Immature natural killer cell (primary cell): ENCODE data around the gene ENTR1. TPM values are rescaled to one million over a fixed set of nuclear protein-coding genes. Genes with fewer than 3 reads are reported as not detected.

Source experiments
- DNase-seq, 3 donors: peaks; one replicate each; pipeline ENCODE4 v3.0.0; 2022; ENCODE audit warnings: mixed read lengths in 1 of 3
- H3K27ac Mint-ChIP-seq, 6 donors: one replicate each; pipeline ENCODE4 v1.8.0; 2020; ENCODE audit warnings: mixed read lengths in 6 of 6, mild to moderate bottlenecking in 5 of 6, inconsistent platforms in 4 of 6, moderate library complexity in 3 of 6
- H3K27me3 Mint-ChIP-seq, 3 donors: one replicate each; pipeline ENCODE4 v1.8.0; 2020 to 2021; ENCODE audit warnings: low read depth in 3 of 3, mild to moderate bottlenecking in 3 of 3, mixed read lengths in 3 of 3, moderate library complexity in 3 of 3, inconsistent platforms in 1 of 3
- H3K36me3 Mint-ChIP-seq, 3 donors: one replicate each; pipeline ENCODE4 v1.8.0; 2020; ENCODE audit warnings: mixed read lengths in 3 of 3, inconsistent platforms in 2 of 3, mild to moderate bottlenecking in 2 of 3
- H3K4me1 Mint-ChIP-seq, 2 donors: one replicate each; pipeline ENCODE4 v1.8.0; 2020; ENCODE audit warnings: inconsistent platforms in 2 of 2, mild to moderate bottlenecking in 2 of 2, mixed read lengths in 2 of 2, moderate library complexity in 1 of 2
- H3K4me3 Mint-ChIP-seq, 5 donors: one replicate each; pipeline ENCODE4 v1.8.0; 2020; ENCODE audit warnings: mild to moderate bottlenecking in 5 of 5, mixed read lengths in 5 of 5, inconsistent platforms in 3 of 5, moderate library complexity in 3 of 5
- H3K9me3 Mint-ChIP-seq, 6 donors: one replicate each; pipeline ENCODE4 v1.8.0; 2020; ENCODE audit warnings: mild to moderate bottlenecking in 6 of 6, mixed read lengths in 6 of 6, inconsistent platforms in 4 of 6, moderate library complexity in 3 of 6
- polyA plus RNA-seq, 3 donors: library from polyadenylated mRNA; unstranded; fragments of 300-500 nt; fragmentation: Illumina TruSeq; gene quantifications; one replicate each; pipeline ENCODE4 v1.2.3, GENCODE V29; 2021

Gene ENTR1
- polyA plus RNA-seq, 3 donors from 2014 or later, result 5.7 to 11.5 (median 6.2) TPM

DNA sequence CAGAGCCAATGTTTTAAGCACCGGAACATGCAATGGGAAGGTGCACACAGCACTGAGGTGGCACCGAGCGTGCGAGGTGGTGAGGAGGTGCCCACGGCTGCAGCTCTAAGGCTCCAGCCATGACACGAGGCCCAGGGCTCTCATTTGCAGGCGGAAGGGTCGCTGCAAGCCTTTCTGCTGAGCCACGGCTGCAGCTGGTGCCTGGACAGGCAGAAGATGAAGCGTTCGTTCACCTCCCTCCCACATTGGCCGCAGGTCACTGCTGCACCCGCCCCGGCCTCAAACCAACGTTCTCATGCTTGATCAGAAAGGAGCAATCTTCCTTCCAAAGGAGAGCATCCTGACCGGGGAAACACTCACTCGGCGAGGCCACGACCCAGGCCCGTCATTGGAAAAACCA lies 33.7 kb upstream of the ENTR1 start:
- Mint-ChIP-seq H3K27me3 (peaks cover 0 to 7% (median 0%) of the 10 kb centered on the region in 3 donors), H3K9me3 (no peaks in the 10 kb centered on the region), H3K36me3 (peaks cover 12 to 39% (median 20%) of the 10 kb centered on the region in 3 donors), H3K4me3 (no peak overlapping the region), H3K27ac (no peak overlapping the region), H3K4me1 (no peaks in the 10 kb centered on the region)
- no peak for DNase-seq

DNA sequence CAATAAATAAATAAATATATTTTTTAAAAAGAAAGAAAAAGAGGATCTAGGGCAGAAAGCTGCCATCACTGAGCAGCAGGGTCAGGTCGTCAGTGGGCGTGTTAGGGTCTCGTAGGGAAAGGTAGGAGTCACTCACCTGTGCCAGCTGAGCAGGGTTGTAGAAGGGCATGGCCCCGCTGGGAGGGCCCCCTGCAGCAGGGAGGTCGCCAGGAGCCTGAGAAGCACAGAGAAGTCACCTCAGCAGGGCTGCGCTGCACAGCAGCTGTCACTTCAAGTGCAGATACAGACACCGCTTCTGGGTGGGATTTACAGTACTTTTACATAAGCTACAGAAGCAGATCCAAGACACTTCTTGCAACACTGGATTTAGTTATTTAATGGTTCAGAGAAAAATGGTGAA lies 33.3 kb upstream of the ENTR1 start:
- H3K9me3 Mint-ChIP-seq, result no peaks in the 10 kb centered on the region
- peak overlapping the region in 1 of 6 donors; percentile 53 for H3K27ac Mint-ChIP-seq
- no peak for DNase-seq
- H3K4me1 Mint-ChIP-seq, result no peaks in the 10 kb centered on the region
- no peak overlapping the region for H3K4me3 Mint-ChIP-seq
- peaks cover 12 to 39% (median 20%) of the 10 kb centered on the region in 3 donors for H3K36me3 Mint-ChIP-seq
- H3K27me3 Mint-ChIP-seq, result peaks cover 0 to 7% (median 0%) of the 10 kb centered on the region in 3 donors

DNA sequence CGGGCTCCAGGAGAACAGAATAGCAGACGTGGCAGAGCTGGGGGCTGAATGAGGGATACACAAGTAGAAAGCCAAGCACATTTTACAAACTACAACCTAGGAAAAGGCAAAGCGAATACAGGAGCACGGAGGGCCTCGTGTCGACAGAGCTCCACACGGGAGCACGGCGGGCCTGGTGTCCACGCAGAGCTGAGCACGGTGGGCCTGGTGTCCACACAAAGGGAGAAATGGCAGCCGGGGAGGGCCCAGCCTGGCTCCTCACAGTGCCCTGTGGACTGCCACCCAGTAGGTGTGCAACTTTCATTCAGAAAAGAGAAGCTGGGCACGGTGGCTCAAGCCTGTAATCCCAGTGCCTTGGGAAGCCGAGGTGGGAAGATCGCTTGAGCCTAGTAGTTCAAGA lies 32.7 kb upstream of the ENTR1 start:
- peaks cover 4% of the 10 kb centered on the region in 2 donors for H3K4me1 Mint-ChIP-seq

DNA sequence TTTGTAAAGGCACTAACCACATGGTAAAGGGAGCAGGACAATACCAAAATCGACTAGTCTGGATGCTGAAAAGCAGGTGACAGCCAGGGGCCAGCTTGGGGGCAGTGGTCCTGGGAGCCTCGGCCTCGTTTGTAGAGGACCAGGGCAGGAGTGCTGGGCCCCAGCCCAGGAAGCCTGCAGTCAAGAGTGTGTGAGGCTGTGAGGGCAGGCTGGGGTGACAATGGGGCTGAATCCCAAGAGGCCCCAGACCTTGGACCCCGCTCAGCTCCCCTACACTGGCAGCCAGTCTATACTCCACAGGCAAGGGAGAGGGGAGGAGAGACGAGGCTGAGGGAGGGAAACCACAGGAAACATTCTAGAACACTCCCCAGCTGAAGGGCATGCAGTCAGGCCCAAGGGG lies 31.9 kb upstream of the ENTR1 start:
- Mint-ChIP-seq H3K36me3 (peaks cover 8 to 26% (median 14%) of the 10 kb centered on the region in 3 donors), H3K27me3 (peaks cover 0 to 9% (median 5%) of the 10 kb centered on the region in 3 donors), H3K4me3 (no peak overlapping the region), H3K9me3 (no peaks in the 10 kb centered on the region), H3K4me1 (peaks cover 12% of the 10 kb centered on the region in 2 donors), H3K27ac (peak overlapping the region in 2 of 6 donors; percentile 59 to 80)
- no peak for DNase-seq

More for the DNA sequence above, 32.7 kb upstream of the ENTR1 start:
- H3K9me3 Mint-ChIP-seq, result no peaks in the 10 kb centered on the region
- H3K27me3 Mint-ChIP-seq, result peaks cover 0 to 9% (median 4%) of the 10 kb centered on the region in 3 donors
- peaks cover 12 to 34% (median 18%) of the 10 kb centered on the region in 3 donors for H3K36me3 Mint-ChIP-seq
- no peak overlapping the region for H3K27ac Mint-ChIP-seq
- H3K4me3 Mint-ChIP-seq, result no peak overlapping the region
- DNase-seq, result no peak

DNA sequence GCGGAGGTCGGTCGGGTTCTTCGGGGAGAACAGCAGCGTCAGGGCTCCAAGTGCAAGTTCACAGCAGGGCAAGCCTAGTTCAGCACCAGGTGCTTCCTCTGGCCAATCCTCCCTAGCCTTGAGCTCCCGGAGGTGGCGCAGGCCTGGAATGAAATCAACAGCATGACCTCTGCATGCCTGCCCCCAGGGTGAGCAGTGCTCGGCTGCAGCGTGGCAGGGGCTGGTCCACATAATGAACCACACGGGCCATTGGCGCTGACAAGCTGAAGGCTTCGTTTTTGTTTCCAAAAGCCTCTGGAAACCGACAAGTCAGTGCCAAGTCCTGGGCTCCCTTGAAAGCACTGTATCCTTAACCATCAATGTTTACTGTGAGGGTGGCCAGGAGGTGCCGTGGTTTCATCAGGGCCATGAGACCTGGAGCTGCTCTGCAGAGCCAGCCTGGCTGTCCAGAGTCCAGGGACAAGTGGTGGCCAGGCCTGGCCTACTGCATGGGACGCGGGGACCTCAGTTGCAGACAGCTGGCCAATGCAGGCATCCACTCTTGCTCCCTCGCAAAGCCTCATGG lies 31.3 kb upstream of the ENTR1 start:
- Mint-ChIP-seq H3K4me1 (peaks cover 17% of the 10 kb centered on the region in 2 donors), H3K27me3 (peaks cover 0 to 9% (median 6%) of the 10 kb centered on the region in 3 donors), H3K9me3 (no peaks in the 10 kb centered on the region), H3K27ac (no peak overlapping the region), H3K36me3 (peaks cover 5 to 21% (median 11%) of the 10 kb centered on the region in 3 donors), H3K4me3 (peak overlapping the region in 1 of 5 donors; percentile 30)
- DNase-seq, result no peak

DNA sequence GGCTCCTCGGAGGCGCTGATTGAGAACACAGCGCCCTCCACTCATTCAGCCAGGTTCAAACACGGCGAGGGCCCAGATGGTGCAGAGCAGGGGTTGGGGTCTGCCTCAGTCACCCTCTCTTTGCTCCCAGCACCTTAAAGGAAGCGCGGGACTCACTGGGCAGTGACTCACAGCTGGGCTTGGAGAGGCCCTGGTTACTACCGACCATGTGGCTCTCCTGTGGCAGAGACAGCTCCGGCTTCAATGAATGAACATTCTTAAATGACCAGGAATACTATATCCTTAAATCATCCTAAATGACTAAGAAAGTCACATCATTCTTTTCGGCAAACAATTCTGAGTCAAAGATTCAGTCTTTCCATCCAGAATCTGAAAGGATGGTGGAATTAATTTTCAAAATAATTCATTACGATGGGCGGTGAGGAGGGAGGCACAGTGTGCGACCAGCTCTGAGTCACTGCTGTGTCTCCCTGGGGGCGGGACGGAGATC lies 30.8 kb upstream of the ENTR1 start:
- no peak overlapping the region for H3K27ac Mint-ChIP-seq
- peaks cover 0 to 16% (median 6%) of the 10 kb centered on the region in 3 donors for H3K36me3 Mint-ChIP-seq
- no peak for DNase-seq
- H3K27me3 Mint-ChIP-seq, result peaks cover 0 to 9% (median 6%) of the 10 kb centered on the region in 3 donors
- peak overlapping the region in 1 of 5 donors; percentile 30 for H3K4me3 Mint-ChIP-seq
- H3K4me1 Mint-ChIP-seq, result peaks cover 21 to 22% of the 10 kb centered on the region in 2 donors
- no peaks in the 10 kb centered on the region for H3K9me3 Mint-ChIP-seq

DNA sequence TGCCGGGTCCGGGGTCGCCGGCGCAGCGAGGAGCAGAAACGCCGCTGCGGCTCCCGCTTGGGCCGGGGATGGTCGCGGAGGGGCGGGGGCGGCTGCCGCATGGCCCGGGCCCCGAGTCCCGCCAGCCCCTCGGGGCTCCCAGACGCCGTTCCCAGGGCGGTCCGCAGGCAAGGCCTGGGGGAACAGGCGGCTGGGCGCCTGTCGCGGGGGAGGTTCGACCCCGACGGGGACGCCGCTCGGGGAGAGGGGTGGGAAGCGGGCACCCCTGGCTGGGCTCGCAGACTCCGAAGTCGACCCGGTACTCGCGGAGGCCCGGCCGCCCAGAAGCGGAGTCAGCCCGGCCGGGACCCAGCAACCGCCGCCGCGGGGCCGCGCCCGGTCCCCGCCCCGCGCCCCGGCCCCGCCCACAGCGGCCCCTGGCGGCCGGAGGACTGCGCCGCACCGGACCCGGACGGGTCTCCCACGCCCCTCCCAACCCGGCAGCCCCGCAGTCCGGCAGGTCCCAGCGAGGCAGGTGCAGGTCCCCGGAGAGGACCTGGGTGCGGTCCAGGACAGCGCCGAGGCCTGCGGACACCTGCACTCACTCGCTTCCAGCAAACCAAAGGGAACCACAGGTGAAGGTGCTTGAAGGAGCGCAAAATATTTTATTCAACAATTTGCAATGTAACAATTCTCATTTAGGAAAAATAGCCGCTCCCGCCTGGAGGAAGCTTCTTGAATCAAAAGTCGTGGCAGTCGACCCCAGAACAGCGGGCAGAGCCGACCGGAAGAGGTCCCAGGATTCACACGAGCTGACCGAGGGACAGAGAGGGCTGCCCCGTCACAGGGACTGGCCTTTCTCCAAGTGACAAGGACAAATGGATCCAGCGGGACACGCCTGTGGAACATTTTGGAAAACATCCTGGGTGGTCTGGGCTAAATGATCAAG lies 29.3 kb upstream of the ENTR1 start, which contains the start of gene INPP5E:
INPP5E (minus strand) TSS at position 365 of the 928 bp plus-strand sequence. CDS start 426 bp downstream, outside the sequence.
- peak within 1 kb of the TSS; percentile 46 to 83 (median 78) for H3K4me3 Mint-ChIP-seq
- H3K27me3 Mint-ChIP-seq, result peaks cover 0 to 9% (median 6%) of the 10 kb centered on the region in 3 donors
- H3K27ac Mint-ChIP-seq, result peak within 1 kb of the TSS in 3 of 6 donors; percentile 46 to 65 (median 49)
- peaks cover 27 to 29% of the 10 kb centered on the region in 2 donors for H3K4me1 Mint-ChIP-seq
- DNase-seq, result peak; percentile 83 to 86 (median 85)
- no peaks in the 10 kb centered on the region for H3K9me3 Mint-ChIP-seq
- H3K36me3 Mint-ChIP-seq, result peaks cover 0 to 15% (median 6%) of the 10 kb centered on the region in 3 donors

DNA sequence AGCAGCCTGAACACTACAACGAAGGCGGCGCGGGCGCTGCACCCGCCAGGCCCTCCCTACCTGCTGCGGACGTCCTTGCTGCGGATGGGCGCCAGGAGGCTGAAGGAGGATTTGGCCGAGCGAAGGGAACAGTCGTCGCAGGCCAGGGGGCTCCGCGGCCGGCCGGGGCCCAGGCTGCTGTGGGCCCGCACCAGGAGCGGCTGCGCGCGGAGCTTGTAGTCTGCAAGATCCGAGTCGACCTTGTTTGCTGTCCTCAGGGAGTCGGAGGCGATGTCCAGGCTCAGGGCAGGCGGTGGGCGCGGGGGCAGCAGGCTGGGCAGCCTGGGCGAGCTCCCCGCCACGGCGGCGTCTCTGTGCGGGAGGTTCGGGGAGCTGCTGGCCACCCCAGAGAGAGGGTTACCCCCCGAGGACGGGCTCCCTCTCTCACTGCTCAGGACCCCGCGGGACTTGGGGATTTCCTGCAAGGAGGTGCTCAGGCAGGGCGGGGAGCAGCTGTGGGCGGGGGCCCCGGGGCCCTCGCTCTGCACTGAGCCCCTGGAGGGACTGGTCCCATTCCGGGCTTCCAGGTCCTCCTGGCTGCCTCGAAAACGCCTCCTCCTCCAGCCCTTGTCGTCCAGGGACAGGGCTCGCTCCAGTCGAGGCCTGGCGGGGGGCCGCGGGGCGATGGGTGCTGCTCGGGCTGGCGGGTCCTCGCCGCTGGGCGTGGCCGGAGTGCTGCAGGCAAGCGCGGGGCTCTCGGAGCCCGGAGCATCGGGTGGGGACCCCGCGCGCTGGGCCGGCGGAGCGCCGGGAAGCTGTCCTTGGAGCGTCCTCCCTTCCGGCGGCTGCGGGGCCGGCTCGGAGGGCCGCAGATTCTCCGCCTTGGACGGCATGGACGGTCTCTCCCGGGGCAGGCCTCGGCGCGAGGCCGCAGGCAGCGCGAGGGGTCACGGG lies 28.4 kb upstream of the ENTR1 start:
- peak; percentile 18 to 33 (median 27) for DNase-seq

DNA sequence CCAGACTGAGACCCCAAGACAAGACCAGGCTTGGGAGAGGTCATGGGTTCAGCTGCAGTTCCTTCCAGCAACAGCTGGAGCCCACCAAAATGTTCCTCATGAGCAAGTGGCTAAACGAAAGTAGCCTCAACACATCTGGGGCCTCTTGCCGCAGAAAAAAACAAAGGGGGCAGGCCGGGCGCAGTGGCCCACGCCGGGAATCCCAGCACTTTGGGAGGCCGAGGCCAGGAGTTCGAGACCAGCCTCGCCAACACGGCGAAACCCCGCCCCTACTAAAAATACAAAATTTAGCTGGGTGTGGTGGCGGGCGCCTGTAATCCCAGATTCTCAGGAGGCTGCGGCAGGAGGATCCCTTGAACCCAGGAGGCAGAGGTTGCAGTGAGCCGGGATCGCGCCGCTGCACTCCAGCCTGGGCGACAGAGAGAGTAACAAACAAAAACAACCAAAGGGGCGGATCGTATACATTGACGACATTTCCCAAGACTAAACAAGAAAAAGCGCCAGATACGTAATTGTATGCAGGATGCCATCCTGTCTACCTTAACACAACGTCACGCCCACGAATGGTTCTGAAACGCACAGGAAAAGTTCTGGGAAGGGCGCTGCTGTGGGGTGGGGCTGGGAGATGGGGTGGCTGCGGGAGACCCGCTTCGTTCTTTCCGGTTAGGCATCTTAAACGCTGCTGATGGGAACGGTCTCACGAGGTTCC lies 27.6 kb upstream of the ENTR1 start:
- peak overlapping the region in 3 of 6 donors; percentile 23 to 69 (median 31) for H3K27ac Mint-ChIP-seq
- peaks cover 27 to 29% of the 10 kb centered on the region in 2 donors for H3K4me1 Mint-ChIP-seq
- H3K36me3 Mint-ChIP-seq, result peaks cover 0 to 8% (median 0%) of the 10 kb centered on the region in 3 donors
- no peak for DNase-seq
- peaks cover 0 to 9% (median 6%) of the 10 kb centered on the region in 3 donors for H3K27me3 Mint-ChIP-seq
- peak overlapping the region; percentile 75 to 83 (median 78) for H3K4me3 Mint-ChIP-seq
- no peaks in the 10 kb centered on the region for H3K9me3 Mint-ChIP-seq

More for the DNA sequence above, 28.4 kb upstream of the ENTR1 start:
- H3K9me3 Mint-ChIP-seq, result no peaks in the 10 kb centered on the region
- peak overlapping the region in 1 of 6 donors; percentile 23 for H3K27ac Mint-ChIP-seq
- peaks cover 0 to 13% (median 3%) of the 10 kb centered on the region in 3 donors for H3K36me3 Mint-ChIP-seq
- peaks cover 27 to 29% of the 10 kb centered on the region in 2 donors for H3K4me1 Mint-ChIP-seq
- H3K27me3 Mint-ChIP-seq, result peaks cover 0 to 9% (median 6%) of the 10 kb centered on the region in 3 donors
- peak overlapping the region; percentile 75 to 83 (median 78) for H3K4me3 Mint-ChIP-seq

DNA sequence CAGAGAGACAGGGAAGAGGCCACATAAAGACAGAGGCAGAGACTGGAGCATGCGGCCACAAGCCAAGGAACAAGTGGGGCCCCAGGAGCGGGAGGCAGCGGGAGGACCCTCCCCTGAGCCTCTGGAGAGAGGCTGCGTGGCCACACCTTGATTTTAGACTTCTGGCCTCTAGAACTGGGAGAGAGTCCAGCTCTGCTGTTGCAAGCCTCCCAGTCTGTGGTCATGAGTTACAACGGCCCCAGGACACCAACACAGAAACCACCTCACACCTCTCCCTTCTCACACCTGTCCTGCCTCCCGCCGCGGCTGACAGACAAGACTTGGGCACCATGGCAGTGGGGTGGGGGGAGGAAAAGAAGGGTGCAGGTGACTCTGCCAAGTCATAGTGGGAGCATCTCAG lies 27.0 kb upstream of the ENTR1 start:
- H3K27ac Mint-ChIP-seq, result peak overlapping the region in 2 of 6 donors; percentile 25 to 64
- H3K4me1 Mint-ChIP-seq, result peaks cover 27 to 29% of the 10 kb centered on the region in 2 donors
- no peak for DNase-seq
- H3K4me3 Mint-ChIP-seq, result peak overlapping the region; percentile 57 to 80 (median 78)
- peaks cover 0 to 3% (median 0%) of the 10 kb centered on the region in 3 donors for H3K36me3 Mint-ChIP-seq
- H3K27me3 Mint-ChIP-seq, result peaks cover 0 to 9% (median 6%) of the 10 kb centered on the region in 3 donors
- H3K9me3 Mint-ChIP-seq, result no peaks in the 10 kb centered on the region

DNA sequence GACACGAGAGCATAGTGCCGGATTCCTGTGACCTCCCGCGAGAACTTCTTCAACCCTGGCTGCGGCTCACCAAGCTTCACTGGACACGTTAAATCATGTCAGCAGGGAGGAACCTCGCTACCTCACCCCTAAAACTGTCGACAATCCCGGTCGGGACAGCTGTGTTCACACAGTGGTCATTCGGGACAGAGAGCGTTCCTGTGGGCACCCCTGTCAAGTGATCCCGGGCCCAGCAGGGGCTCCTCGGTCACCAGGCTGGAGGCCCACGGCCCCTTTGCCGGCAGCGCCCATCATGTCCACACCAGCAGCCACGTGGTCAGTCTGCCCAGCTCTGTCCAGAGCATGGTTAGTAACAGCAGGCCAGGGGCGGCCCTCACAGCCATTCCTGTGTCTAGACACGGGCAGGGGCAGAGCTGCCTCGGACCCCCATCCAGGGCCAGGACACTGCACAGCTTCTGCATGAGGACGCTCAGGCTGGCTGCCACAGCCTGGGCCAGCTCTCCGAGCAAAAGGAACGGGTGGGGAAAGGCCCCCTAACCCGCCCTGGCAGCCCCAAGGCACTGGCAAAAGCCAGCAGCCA lies 25.7 kb upstream of the ENTR1 start:
- Mint-ChIP-seq H3K36me3 (no peaks in the 10 kb centered on the region), H3K9me3 (no peaks in the 10 kb centered on the region), H3K27ac (no peak overlapping the region), H3K4me1 (peaks cover 27 to 29% of the 10 kb centered on the region in 2 donors), H3K4me3 (peak overlapping the region in 3 of 5 donors; percentile 10 to 79 (median 47)), H3K27me3 (peaks cover 0 to 7% (median 6%) of the 10 kb centered on the region in 3 donors)
- DNase-seq, result no peak
